H9 (cell line): ENCODE measurements around the gene RAD18. TPM values are rescaled to one million over a fixed set of nuclear protein-coding genes. Genes with fewer than 3 reads are reported as not detected.

Source experiments
- DNase-seq: peaks from one replicate; pipeline ENCODE4 v3.0.0-alpha.2; 2017
- H2AFZ ChIP-seq: one replicate; pipeline ENCODE4 v1.6.1; 2013; ENCODE audit warnings: mild to moderate bottlenecking, low read length, control low read depth, moderate library complexity
- H2AK5ac ChIP-seq: 2 replicates; pipeline ENCODE4 v1.6.1; 2013; ENCODE audit warnings: low read length, control low read depth, mixed read lengths; ENCODE audit not compliant: insufficient read length
- H2BK120ac ChIP-seq: one replicate; pipeline ENCODE4 v1.6.1; 2013; ENCODE audit warnings: low read depth, mild to moderate bottlenecking, low read length, control low read depth, inconsistent platforms; ENCODE audit not compliant: poor library complexity, severe bottlenecking
- H2BK12ac ChIP-seq: 2 replicates; pipeline ENCODE4 v1.6.1; 2013; ENCODE audit warnings: low read length, control low read depth, mixed read lengths, low read depth; ENCODE audit not compliant: insufficient read length
- H2BK15ac ChIP-seq: 2 replicates; pipeline ENCODE4 v1.6.1; 2013; ENCODE audit warnings: low read depth, low read length, control low read depth
- H2BK20ac ChIP-seq: one replicate; pipeline ENCODE4 v1.6.1; 2013; ENCODE audit warnings: low read depth, mild to moderate bottlenecking, low read length, control low read depth, inconsistent platforms; ENCODE audit not compliant: poor library complexity, severe bottlenecking
- H2BK5ac ChIP-seq: 2 replicates; pipeline ENCODE4 v1.6.1; 2013; ENCODE audit warnings: low read length, control low read depth, mixed read lengths; ENCODE audit not compliant: insufficient read length
- H3K14ac ChIP-seq: 2 replicates; pipeline ENCODE4 v1.6.1; 2013; ENCODE audit warnings: low read length, control low read depth; ENCODE audit not compliant: insufficient read depth
- H3K18ac ChIP-seq: 2 replicates; pipeline ENCODE4 v1.6.1; 2013; ENCODE audit warnings: low read depth, mild to moderate bottlenecking, mixed read lengths, low read length, control low read depth; ENCODE audit not compliant: insufficient read length
- H3K23ac ChIP-seq: 2 replicates; pipeline ENCODE4 v1.6.1; 2013; ENCODE audit warnings: low read length, control low read depth, mixed read lengths, low read depth; ENCODE audit not compliant: insufficient read length
- H3K23me2 ChIP-seq: 2 replicates; pipeline ENCODE4 v1.6.1; 2013; ENCODE audit warnings: low read depth, mild to moderate bottlenecking, mixed read lengths, low read length, control low read depth; ENCODE audit not compliant: insufficient read length, poor library complexity, severe bottlenecking
- H3K27ac ChIP-seq: 2 replicates; pipeline ENCODE4 v1.5.1; 2013; ENCODE audit warnings: low read length, control low read depth, mixed read lengths, low read depth; ENCODE audit not compliant: insufficient read length
- H3K27me3 ChIP-seq: 2 replicates; pipeline ENCODE4 v1.6.1; 2013; ENCODE audit warnings: low read length, control low read depth, inconsistent platforms; ENCODE audit not compliant: insufficient read depth
- H3K4ac ChIP-seq: 2 replicates; pipeline ENCODE4 v1.6.1; 2013; ENCODE audit warnings: low read depth, mild to moderate bottlenecking, control low read depth, inconsistent platforms, low read length, moderate library complexity
- H3K4me1 ChIP-seq: 2 replicates; pipeline ENCODE4 v1.6.1; 2013; ENCODE audit warnings: low read length, control low read depth, inconsistent platforms; ENCODE audit not compliant: insufficient read depth
- H3K4me2 ChIP-seq: 2 replicates; pipeline ENCODE4 v1.6.1; 2013; ENCODE audit warnings: low read length, control low read depth, mixed read lengths; ENCODE audit not compliant: insufficient read length, insufficient read depth
- H3K56ac ChIP-seq: 2 replicates; pipeline ENCODE4 v1.6.1; 2013; ENCODE audit warnings: low read depth, mild to moderate bottlenecking, mixed read lengths, low read length, control low read depth; ENCODE audit not compliant: insufficient read length
- H3K79me1 ChIP-seq: 2 replicates; pipeline ENCODE4 v1.6.1; 2013; ENCODE audit warnings: low read depth, mild to moderate bottlenecking, moderate library complexity, low read length, control low read depth, inconsistent platforms; ENCODE audit not compliant: insufficient read depth, poor library complexity, severe bottlenecking
- H3K79me2 ChIP-seq: 2 replicates; pipeline ENCODE4 v1.6.1; 2013; ENCODE audit warnings: low read length, control low read depth, inconsistent platforms; ENCODE audit not compliant: insufficient read depth
- H3K9ac ChIP-seq: 2 replicates; pipeline ENCODE4 v1.6.1; 2013; ENCODE audit warnings: low read length, control low read depth, mixed read lengths; ENCODE audit not compliant: insufficient read length; ENCODE audit errors: extremely low read depth
- H3K9me3 ChIP-seq: one replicate; pipeline ENCODE4 v1.6.1; 2013; ENCODE audit warnings: low read depth, low read length, inconsistent platforms; ENCODE audit not compliant: control insufficient read depth
- H3T11ph ChIP-seq: one replicate; pipeline ENCODE4 v1.6.1; 2013; ENCODE audit warnings: mild to moderate bottlenecking, low read length, control low read depth, inconsistent platforms
- H4K20me1 ChIP-seq: one replicate; pipeline ENCODE4 v1.6.1; 2013; ENCODE audit not compliant: control insufficient read depth, insufficient read length, insufficient read depth
- H4K5ac ChIP-seq: 2 replicates; pipeline ENCODE4 v1.6.1; 2013; ENCODE audit warnings: low read depth, mild to moderate bottlenecking, mixed read lengths, low read length, control low read depth; ENCODE audit not compliant: insufficient read length
- H4K8ac ChIP-seq: replicated peaks from 2 replicates; pipeline ENCODE4 v1.6.1; 2013; ENCODE audit warnings: low read length, control low read depth, mixed read lengths, low read depth; ENCODE audit not compliant: insufficient read length
- H4K91ac ChIP-seq: 2 replicates; pipeline ENCODE4 v1.6.1; 2013; ENCODE audit warnings: low read depth, mild to moderate bottlenecking, moderate library complexity, mixed read lengths, low read length, control low read depth; ENCODE audit not compliant: insufficient read length
- H3K27ac Mint-ChIP-seq, 3 experiments: 2 replicates in 2 of 3; 3 replicates in 1 of 3; pipeline ENCODE4 v1.8.0; 2020 to 2021; ENCODE audit warnings: mixed read lengths in 3 of 3, mild to moderate bottlenecking in 1 of 3, moderate library complexity in 1 of 3
- H3K27me3 Mint-ChIP-seq: 2 replicates; pipeline ENCODE4 v1.8.0; 2021; ENCODE audit warnings: low read depth, mild to moderate bottlenecking, moderate library complexity, mixed read lengths
- H3K36me3 Mint-ChIP-seq, 3 experiments: 2 replicates in 2 of 3; 3 replicates in 1 of 3; pipeline ENCODE4 v1.8.0; 2020 to 2021; ENCODE audit warnings: low read depth in 3 of 3, mixed read lengths in 3 of 3; ENCODE audit not compliant: insufficient read depth in 1 of 3
- H3K4me1 Mint-ChIP-seq, 2 experiments: 2 replicates each; pipeline ENCODE4 v1.8.0; 2020; ENCODE audit warnings: mixed read lengths in 2 of 2
- H3K4me3 Mint-ChIP-seq, 2 experiments: 2 replicates in 1 of 2; 3 replicates in 1 of 2; pipeline ENCODE4 v1.8.0; 2020 to 2021; ENCODE audit warnings: mild to moderate bottlenecking in 2 of 2, mixed read lengths in 2 of 2, moderate library complexity in 1 of 2
- H3K9me3 Mint-ChIP-seq, 2 experiments: 2 replicates in 1 of 2; 3 replicates in 1 of 2; pipeline ENCODE4 v1.8.0; 2020; ENCODE audit warnings: mild to moderate bottlenecking in 2 of 2, mixed read lengths in 2 of 2, moderate library complexity in 1 of 2
- WGBS: extraction: QIAGEN DNeasy Blood & Tissue Kit; methylation state at CpG from one replicate; pipeline ENCODE4 v1.1.7; 2013; ENCODE audit warnings: missing lambda C conversion rate, low lambda C conversion rate, mixed read lengths; ENCODE audit not compliant: insufficient read length; ENCODE audit errors: extremely low coverage; 5-methylcytosine and 5-hydroxymethylcytosine counted together
- total RNA-seq: library from RNA; stranded (reverse); gene quantifications from 2 replicates; pipeline ENCODE4 v1.2.1, GENCODE V29; 2021
- TF ChIP-seq, protein P1 (sequence below): fragments of 200-600 bp; sonication (generic); conservative IDR thresholded peaks from 3 replicates; pipeline ENCODE4 v1.8.0; 2021; ENCODE audit warnings: antibody characterized with exemption, mild to moderate bottlenecking

The RAD18 gene
- total RNA-seq, 1 experiment from 2014 or later = 27.8 TPM

DNA sequence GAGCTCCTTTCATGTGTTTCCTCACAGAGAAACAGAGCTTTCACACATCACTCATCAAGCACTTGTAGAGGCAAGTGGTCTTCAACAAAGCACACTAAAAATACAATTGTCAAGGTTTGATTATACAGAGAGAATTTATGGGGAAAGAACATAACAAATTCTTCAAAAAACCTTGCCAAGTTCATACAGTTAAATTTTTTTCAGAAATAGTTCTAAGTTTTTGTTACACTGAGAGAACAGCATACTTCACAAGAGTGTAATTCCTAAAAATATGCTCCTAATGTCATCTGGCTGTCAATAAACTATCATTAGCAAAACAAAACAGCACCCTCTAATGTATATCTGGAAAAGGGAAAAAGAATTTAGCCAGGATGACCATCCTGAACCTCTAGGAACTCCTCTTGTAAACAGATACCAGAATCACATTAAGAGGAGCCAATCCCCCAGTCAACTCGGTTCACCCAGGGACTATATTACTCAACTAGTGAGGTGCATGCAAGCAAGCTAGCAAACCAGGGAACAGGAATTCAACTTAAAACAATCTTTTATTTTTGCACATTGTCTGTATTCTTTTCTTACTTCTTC is 63.3 kb downstream of the RAD18 start:
- no peak overlapping the region for H2BK120ac ChIP-seq
- H4K20me1 ChIP-seq = no peaks in the 10 kb centered on the region
- no peaks in the 10 kb centered on the region for H3K27me3 ChIP-seq
- H4K8ac ChIP-seq = no peak overlapping the region
- H3K18ac ChIP-seq = no peak overlapping the region
- H2AFZ ChIP-seq = no peak overlapping the region
- H3K27ac Mint-ChIP-seq = no peak overlapping the region; a peak in 1 of 7 replicates
- H3T11ph ChIP-seq = no peak overlapping the region
- TF ChIP-seq, protein P1, sequence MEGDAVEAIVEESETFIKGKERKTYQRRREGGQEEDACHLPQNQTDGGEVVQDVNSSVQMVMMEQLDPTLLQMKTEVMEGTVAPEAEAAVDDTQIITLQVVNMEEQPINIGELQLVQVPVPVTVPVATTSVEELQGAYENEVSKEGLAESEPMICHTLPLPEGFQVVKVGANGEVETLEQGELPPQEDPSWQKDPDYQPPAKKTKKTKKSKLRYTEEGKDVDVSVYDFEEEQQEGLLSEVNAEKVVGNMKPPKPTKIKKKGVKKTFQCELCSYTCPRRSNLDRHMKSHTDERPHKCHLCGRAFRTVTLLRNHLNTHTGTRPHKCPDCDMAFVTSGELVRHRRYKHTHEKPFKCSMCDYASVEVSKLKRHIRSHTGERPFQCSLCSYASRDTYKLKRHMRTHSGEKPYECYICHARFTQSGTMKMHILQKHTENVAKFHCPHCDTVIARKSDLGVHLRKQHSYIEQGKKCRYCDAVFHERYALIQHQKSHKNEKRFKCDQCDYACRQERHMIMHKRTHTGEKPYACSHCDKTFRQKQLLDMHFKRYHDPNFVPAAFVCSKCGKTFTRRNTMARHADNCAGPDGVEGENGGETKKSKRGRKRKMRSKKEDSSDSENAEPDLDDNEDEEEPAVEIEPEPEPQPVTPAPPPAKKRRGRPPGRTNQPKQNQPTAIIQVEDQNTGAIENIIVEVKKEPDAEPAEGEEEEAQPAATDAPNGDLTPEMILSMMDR = no peak
- no peak overlapping the region for H3K9ac ChIP-seq
- no peak overlapping the region for H4K91ac ChIP-seq
- H3K9me3 Mint-ChIP-seq = no peaks in the 10 kb centered on the region
- DNase-seq = no peak
- no peak overlapping the region for H2BK20ac ChIP-seq
- H3K4me2 ChIP-seq = no peak overlapping the region
- H2AK5ac ChIP-seq = no peak overlapping the region
- no peak overlapping the region for H3K14ac ChIP-seq
- no peak overlapping the region for H2BK12ac ChIP-seq
- H3K4me1 ChIP-seq = no peaks in the 10 kb centered on the region; the same call in 1 of the 2 replicates
- H3K23me2 ChIP-seq = no peaks in the 10 kb centered on the region
- no peak overlapping the region for H3K56ac ChIP-seq
- no peak overlapping the region for H2BK15ac ChIP-seq
- H3K36me3 Mint-ChIP-seq = peaks cover 3 to 17% (median 8%) of the 10 kb centered on the region in 3 experiments; a peak in 4 of 7 replicates
- no CpG with 5 or more reads among the region's 1 CpG for WGBS
- H3K79me1 ChIP-seq = no peaks in the 10 kb centered on the region
- H3K4ac ChIP-seq = no peak overlapping the region
- no peak overlapping the region for H4K5ac ChIP-seq
- H3K79me2 ChIP-seq = no peaks in the 10 kb centered on the region
- peaks cover 4 to 15% of the 10 kb centered on the region in 2 experiments for H3K4me1 Mint-ChIP-seq
- H3K9me3 ChIP-seq = no peaks in the 10 kb centered on the region
- H3K27me3 Mint-ChIP-seq = no peaks in the 10 kb centered on the region
- no peak overlapping the region for H3K4me3 Mint-ChIP-seq
- H2BK5ac ChIP-seq = no peak overlapping the region
- no peak overlapping the region for H3K23ac ChIP-seq
- no peak overlapping the region for H3K27ac ChIP-seq
